HCT116 (cell line): Measurements from ENCODE around the gene ISOC2. TPM values are rescaled to one million over a fixed set of nuclear protein-coding genes. Genes with fewer than 3 reads are reported as not detected.

Source experiments
- ATAC-seq: fragments of 200-7000 bp; cut with Tn5 transposase; 2 replicates; pipeline ENCODE4 v1.9.1; 2020; ENCODE audit warnings: mild to moderate bottlenecking, moderate library complexity
- BruUV-seq: library from RNA; stranded (reverse); fragments of 400-500 nt; replicated peaks from 2 replicates; lab custom pipeline; 2021; lab: Mats Ljungman, UMichigan
- CTCF ChIA-PET: fragments of 300-600 bp; sonication (Branson Sonifier 250); formaldehyde crosslinking; loops from one replicate; lab custom pipeline; 2021; ENCODE audit warnings: antibody characterized with exemption; lab: Charles Lee
- POLR2A ChIA-PET: fragments of 300-600, 350-600 bp; sonication (Branson Sonifier 250); formaldehyde crosslinking; loops from one replicate; lab custom pipeline; 2021; ENCODE audit warnings: antibody characterized with exemption; lab: Charles Lee
- RAD21 ChIA-PET, 2 experiments: fragments of 300-600 bp; sonication (Branson Sonifier 250); formaldehyde crosslinking; loops; one replicate each; lab custom pipeline; 2023; ENCODE audit warnings: low total read pairs in 2 of 2; ENCODE audit not compliant: uncharacterized antibody in 2 of 2, unreplicated experiment in 2 of 2, low non-redundant PET in 1 of 2; lab: Charles Lee
- DNase-seq: peaks from one replicate; pipeline ENCODE4 v3.0.0-alpha.2; 2010; ENCODE audit warnings: low read depth, low spot score
- H2AFZ ChIP-seq: fragments of 200-600 bp; shearing (Covaris generic), sonication (generic); 2 replicates; pipeline ENCODE4 v1.6.1; 2017; ENCODE audit warnings: low read depth, mixed run types, mixed read lengths, antibody characterized with exemption, low read length; ENCODE audit not compliant: poor library complexity, severe bottlenecking
- H3K27ac ChIP-seq: 2 replicates; pipeline ENCODE4 v1.5.1; 2012; ENCODE audit warnings: low read depth, low read length
- H3K27me3 ChIP-seq: fragments of 200-600 bp; sonication (generic); 2 replicates; pipeline ENCODE4 v1.6.1; 2016; ENCODE audit warnings: mixed run types, low read length, mixed read lengths; ENCODE audit not compliant: insufficient read depth
- H3K36me3 ChIP-seq, 2 experiments: fragments of 200-500 bp in 1 of 2; fragments of 200-600 bp in 1 of 2; sonication (Bioruptor generic) in 1 of 2; sonication (generic) in 1 of 2; 2 replicates each; pipeline versions ENCODE4 v1.5.1 to v1.6.1; 2014 to 2016; ENCODE audit warnings: low read length in 2 of 2, inconsistent platforms in 1 of 2, mixed read lengths in 1 of 2, mixed run types in 1 of 2; ENCODE audit not compliant: insufficient read depth in 2 of 2, control insufficient read depth in 1 of 2
- H3K4me1 ChIP-seq, 2 experiments: fragments of 200-600 bp in 1 of 2; sonication (generic) in 1 of 2; 2 replicates each; pipeline versions ENCODE4 v1.5.1 to v1.6.1; 2012 to 2017; ENCODE audit warnings: low read length in 2 of 2, inconsistent platforms in 1 of 2, mild to moderate bottlenecking in 1 of 2, mixed read lengths in 1 of 2, mixed run types in 1 of 2, moderate library complexity in 1 of 2; ENCODE audit not compliant: insufficient read depth in 2 of 2, control insufficient read depth in 1 of 2
- H3K4me2 ChIP-seq: fragments of 200-600 bp; sonication (generic); 2 replicates; pipeline ENCODE4 v1.6.1; 2017; ENCODE audit warnings: mixed run types, low read length, mixed read lengths
- H3K4me3 ChIP-seq, 2 experiments: fragments of 200-600 bp in 1 of 2; sonication (generic) in 1 of 2; replicated peaks in 1 of 2; 2 replicates each; pipeline ENCODE4 v1.5.1; 2011 to 2016; ENCODE audit warnings: low read length in 2 of 2, control low read depth in 1 of 2, low read depth in 1 of 2, mild to moderate bottlenecking in 1 of 2, mixed read lengths in 1 of 2, mixed run types in 1 of 2
- H3K79me2 ChIP-seq: fragments of 200-600 bp; sonication (generic); 2 replicates; pipeline ENCODE4 v1.6.1; 2017; ENCODE audit warnings: mild to moderate bottlenecking, mixed run types, low read length, moderate library complexity, mixed read lengths; ENCODE audit not compliant: insufficient read depth
- H3K9ac ChIP-seq: fragments of 200-600 bp; sonication (generic); 2 replicates; pipeline ENCODE4 v1.6.1; 2016; ENCODE audit warnings: low read length, mixed read lengths
- H3K9me2 ChIP-seq: fragments of 200-600 bp; sonication (generic), shearing (Covaris generic); 2 replicates; pipeline ENCODE4 v1.6.1; 2017; ENCODE audit warnings: mixed run types, mild to moderate bottlenecking, moderate library complexity; ENCODE audit not compliant: insufficient read depth
- H3K9me3 ChIP-seq, 2 experiments: fragments of 200-500 bp in 1 of 2; fragments of 200-600 bp in 1 of 2; sonication (Bioruptor generic) in 1 of 2; sonication (generic) in 1 of 2; 2 replicates each; pipeline ENCODE4 v1.6.1; 2014 to 2017; ENCODE audit warnings: low read length in 2 of 2, mixed read lengths in 2 of 2, inconsistent platforms in 1 of 2, low read depth in 1 of 2, mild to moderate bottlenecking in 1 of 2, mixed run types in 1 of 2, moderate library complexity in 1 of 2; ENCODE audit not compliant: control insufficient read depth in 1 of 2, insufficient read depth in 1 of 2
- H4K20me1 ChIP-seq: fragments of 200-600 bp; sonication (generic), shearing (Covaris generic); 2 replicates; pipeline ENCODE4 v1.6.1; 2017; ENCODE audit warnings: mixed run types, mild to moderate bottlenecking, moderate library complexity; ENCODE audit not compliant: insufficient read depth
- ATF3 ChIP-seq: IDR thresholded peaks from 2 replicates; pipeline ENCODE4 v1.6.1; 2012
- CBX3 ChIP-seq: IDR thresholded peaks from 2 replicates; pipeline ENCODE4 v1.6.1; 2012; ENCODE audit warnings: low read depth
- CTCF ChIP-seq, 3 experiments: fragments of 200-600 bp in 1 of 3; sonication (generic) in 1 of 3; IDR thresholded peaks in 2 of 3; conservative IDR thresholded peaks in 1 of 3; 2 replicates each; pipeline ENCODE4 v1.5.1; 2012 to 2017; ENCODE audit warnings: low read depth in 2 of 3, low read length in 2 of 3, antibody characterized with exemption in 1 of 3, borderline replicate concordance in 1 of 3, control low read depth in 1 of 3, mild to moderate bottlenecking in 1 of 3, mixed read lengths in 1 of 3, mixed run types in 1 of 3, moderate library complexity in 1 of 3; ENCODE audit not compliant: insufficient read depth in 1 of 3
- EZH2 ChIP-seq: fragments of 200-600 bp; sonication (generic); IDR thresholded peaks from 2 replicates; pipeline ENCODE4 v1.6.1; 2017; ENCODE audit warnings: antibody characterized with exemption, mixed run types
- FOSL1 ChIP-seq: IDR thresholded peaks from 2 replicates; pipeline ENCODE4 v1.6.1; 2012; ENCODE audit warnings: low read depth
- JUND ChIP-seq: IDR thresholded peaks from 2 replicates; pipeline ENCODE4 v1.6.1; 2012
- POLR2A ChIP-seq: IDR thresholded peaks from 2 replicates; pipeline ENCODE4 v1.7.0; 2011; ENCODE audit warnings: borderline replicate concordance; ENCODE audit not compliant: insufficient read depth, insufficient read length; ENCODE audit errors: extremely low read depth
- POLR2AphosphoS5 ChIP-seq: IDR thresholded peaks from 2 replicates; pipeline ENCODE4 v1.6.1; 2011; ENCODE audit warnings: mild to moderate bottlenecking, low read depth, low read length, moderate library complexity
- SIN3A ChIP-seq: IDR thresholded peaks from 2 replicates; pipeline ENCODE4 v1.6.1; 2012; ENCODE audit warnings: low read depth
- SRF ChIP-seq: IDR thresholded peaks from 2 replicates; pipeline ENCODE4 v1.6.1; 2012; ENCODE audit warnings: low read depth
- YY1 ChIP-seq: IDR thresholded peaks from 2 replicates; pipeline ENCODE4 v1.6.1; 2011; ENCODE audit warnings: low read length, low read depth, moderate library complexity, mild to moderate bottlenecking; ENCODE audit not compliant: insufficient replicate concordance; ENCODE audit errors: extremely low read depth
- ZBTB33 ChIP-seq: IDR thresholded peaks from 2 replicates; pipeline ENCODE4 v1.6.1; 2011; ENCODE audit warnings: mild to moderate bottlenecking, low read length, moderate library complexity; ENCODE audit not compliant: insufficient replicate concordance; ENCODE audit errors: extremely low read depth
- intact Hi-C: fragments of 100-400 bp; cut with micrococcal nuclease; formaldehyde crosslinking; loops from 2 replicates; pipeline ENCODE4 v1.10.0; 2022
- total RNA-seq: library from RNA; stranded (reverse); gene quantifications from one replicate; pipeline ENCODE4 v1.2.1, GENCODE V29; 2021; ENCODE audit not compliant: unreplicated experiment
- TF ChIP-seq, protein P1 (sequence below): IDR thresholded peaks from 2 replicates; pipeline ENCODE4 v1.6.1; 2012

The ISOC2 gene
- total RNA-seq, 1 experiment from 2014 or later = 56.8 TPM

DNA sequence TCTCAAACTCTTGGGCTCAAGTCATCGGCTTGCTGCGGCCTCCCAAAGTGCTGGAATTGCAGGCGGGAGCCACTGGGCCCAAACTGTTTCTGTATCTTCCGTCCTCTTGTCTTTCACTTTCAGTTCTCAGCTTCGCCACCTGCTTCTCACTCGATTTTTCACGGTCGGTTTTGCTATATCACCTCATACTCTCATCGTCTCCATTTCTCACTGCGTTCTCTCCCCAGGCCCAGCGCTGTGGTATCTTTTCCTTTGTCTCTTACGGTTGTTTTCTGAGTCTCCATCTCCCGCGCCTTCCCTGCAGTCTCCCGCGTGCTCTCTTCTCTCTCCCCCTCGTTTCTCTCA, 41.7 kb upstream of the ISOC2 start (continued):
- no peak for TF ChIP-seq YY1
- no peak for TF ChIP-seq CBX3
- TF ChIP-seq POLR2AphosphoS5 = no peak
- TF ChIP-seq FOSL1 = no peak
- TF ChIP-seq, all 23 proteins: peak for 0

DNA sequence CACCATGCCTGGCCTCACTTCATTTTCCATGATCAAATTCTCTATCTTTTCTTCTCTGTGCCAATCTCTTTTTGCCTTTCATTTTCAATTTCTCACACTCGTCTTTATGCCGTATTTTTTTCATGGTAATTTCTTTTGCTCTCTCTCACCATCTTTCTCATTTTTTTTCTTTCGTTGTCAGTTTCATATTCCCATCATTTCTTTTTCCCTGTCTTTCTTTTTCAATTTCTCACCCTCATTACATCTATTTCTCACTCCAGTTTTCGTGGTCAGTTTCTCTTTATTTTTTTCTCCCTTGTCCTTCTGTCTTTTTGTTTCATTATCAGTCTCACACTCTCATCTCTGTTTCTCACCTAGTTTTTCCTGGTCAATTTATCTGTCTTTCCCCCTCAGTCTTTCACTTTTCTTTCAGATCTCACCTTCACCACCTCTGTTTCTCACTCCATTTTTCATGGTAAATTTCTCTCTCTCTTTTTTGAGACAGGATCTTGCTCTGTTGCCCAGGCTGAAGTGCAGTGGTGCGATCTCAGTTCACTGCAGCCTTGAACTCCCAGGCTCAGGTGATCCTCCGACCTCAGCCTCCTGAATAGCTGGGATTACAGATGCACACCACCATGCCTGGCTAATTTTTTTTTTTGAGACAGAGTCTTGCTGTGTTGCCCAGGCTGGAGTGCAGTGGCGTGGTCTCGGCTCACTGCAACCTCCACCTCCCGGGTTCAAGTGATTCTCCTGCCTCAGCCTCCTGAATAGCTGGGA, 40.9 kb upstream of the ISOC2 start:
- Histone ChIP-seq H3K9ac (no peak overlapping the region), H2AFZ (no peak overlapping the region), H3K27ac (no peak overlapping the region), H3K4me2 (no peak overlapping the region), H3K9me2 (no peaks in the 10 kb centered on the region), H3K9me3 (no peaks in the 10 kb centered on the region), H3K4me3 (no peak overlapping the region), H3K79me2 (no peaks in the 10 kb centered on the region), H3K27me3 (no peaks in the 10 kb centered on the region), H4K20me1 (no peaks in the 10 kb centered on the region), H3K4me1 (peaks cover 0 to 4% of the 10 kb centered on the region in 2 experiments; a peak in 1 of 4 replicates), H3K36me3 (no peaks in the 10 kb centered on the region)
- no peak for TF ChIP-seq SRF
- TF ChIP-seq EZH2 = no peak
- no peak for TF ChIP-seq SIN3A
- no peak for TF ChIP-seq CTCF (IDR thresholded peaks at IDR 0.05 in 2 of 3, conservative IDR thresholded peaks at IDR 0.05 in 1 of 3; ENCODE audit: borderline replicate concordance in 1 of 3, insufficient read depth in 1 of 3, low read depth in 2 of 3, low read length in 2 of 3)
- TF ChIP-seq POLR2A = no peak
- no peak for TF ChIP-seq YY1
- TF ChIP-seq ZBTB33 = no peak
- TF ChIP-seq JUND = no peak
- no peak for TF ChIP-seq ATF3
- TF ChIP-seq, protein P1, sequence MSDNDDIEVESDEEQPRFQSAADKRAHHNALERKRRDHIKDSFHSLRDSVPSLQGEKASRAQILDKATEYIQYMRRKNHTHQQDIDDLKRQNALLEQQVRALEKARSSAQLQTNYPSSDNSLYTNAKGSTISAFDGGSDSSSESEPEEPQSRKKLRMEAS = no peak
- BruUV-seq = no TSS peak
- POLR2A ChIA-PET = no interaction called here
- DNase-seq (no peak), ATAC-seq (no peak)
- RAD21 ChIA-PET = no interaction called here
- intact Hi-C loops = no loop called here
- CTCF ChIA-PET = no interaction called here
